HG02759 (cell line): ENCODE results near the gene IPO9.
"Not testable (repeated sequence)": the region's sequence is repeated elsewhere in the genome, so short reads cannot be mapped to it uniquely, and the experiment has no call there.

Experiments
- ATAC-seq: cut with Tn5 transposase; IDR thresholded peaks from one replicate; pipeline ENCODE4 v1.9.1; 2021; ENCODE audit warnings: mild to moderate bottlenecking, moderate library complexity; ENCODE audit not compliant: unreplicated experiment

Gene IPO9

DNA sequence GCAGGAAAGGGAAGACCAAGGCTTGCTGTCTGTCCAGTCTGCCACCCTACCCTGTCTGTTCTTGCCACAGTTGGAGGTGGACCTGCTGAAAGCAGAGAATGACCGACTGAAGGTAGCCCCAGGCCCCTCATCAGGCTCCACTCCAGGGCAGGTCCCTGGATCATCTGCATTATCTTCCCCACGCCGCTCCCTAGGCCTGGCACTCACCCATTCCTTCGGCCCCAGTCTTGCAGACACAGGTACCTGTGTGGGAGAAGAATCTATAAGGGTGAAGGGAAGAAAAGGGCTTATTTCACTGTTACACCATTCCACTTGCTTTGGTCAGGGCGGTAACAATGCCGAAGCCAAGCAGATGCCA is 20.3 kb upstream of the IPO9 start:
- no peak for ATAC-seq

DNA sequence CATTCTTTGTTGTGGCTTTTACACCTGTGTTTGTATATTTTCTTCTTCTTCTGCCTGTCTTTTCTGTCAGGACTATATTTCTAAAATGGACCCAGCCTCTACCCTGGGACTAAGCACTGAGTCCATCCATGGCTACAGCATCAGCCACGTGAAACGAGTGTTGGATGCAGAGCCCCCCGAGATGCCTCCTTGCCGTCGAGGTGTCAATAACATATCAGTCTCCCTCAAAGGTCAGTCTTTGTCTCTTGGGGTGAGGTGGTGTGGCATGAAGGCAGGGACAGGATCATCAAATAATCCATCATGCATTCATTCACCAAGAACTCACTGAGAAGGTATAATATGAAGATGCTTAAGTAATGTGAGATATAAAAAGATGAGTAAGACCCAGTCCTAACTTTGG is 19.1 kb upstream of the IPO9 start:
- ATAC-seq: no peak

DNA sequence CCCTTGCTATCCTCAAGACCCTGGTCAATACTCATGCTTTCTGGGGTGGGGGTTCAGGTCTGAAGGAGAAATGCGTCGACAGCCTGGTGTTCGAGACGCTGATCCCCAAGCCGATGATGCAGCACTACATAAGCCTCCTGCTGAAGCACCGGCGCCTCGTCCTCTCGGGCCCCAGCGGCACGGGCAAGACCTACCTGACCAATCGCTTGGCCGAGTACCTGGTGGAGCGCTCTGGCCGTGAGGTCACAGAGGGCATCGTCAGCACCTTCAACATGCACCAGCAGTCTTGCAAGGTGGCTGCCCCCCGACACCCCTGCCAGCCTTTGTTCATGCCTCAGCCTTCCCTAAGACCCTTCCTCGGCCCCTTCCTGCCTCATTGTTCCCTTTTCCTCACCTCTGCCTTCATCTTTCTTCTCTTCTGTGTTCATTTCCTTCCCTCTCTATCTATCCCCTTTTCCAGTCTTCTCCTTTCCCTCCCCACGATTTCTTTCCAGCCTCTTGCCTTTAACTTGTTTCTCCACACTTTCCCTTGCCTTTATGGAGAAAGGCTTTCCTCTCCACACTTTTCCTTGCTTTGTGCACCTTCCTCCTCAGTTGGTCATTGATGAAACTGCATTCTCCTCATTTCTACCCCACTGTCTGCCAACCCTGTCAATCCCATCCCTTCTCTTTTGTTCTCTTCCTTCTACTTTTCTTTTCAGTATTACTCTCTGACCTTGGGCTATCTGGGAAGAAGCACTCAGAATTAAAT is 18.3 kb upstream of the IPO9 start:
- no peak for ATAC-seq

DNA sequence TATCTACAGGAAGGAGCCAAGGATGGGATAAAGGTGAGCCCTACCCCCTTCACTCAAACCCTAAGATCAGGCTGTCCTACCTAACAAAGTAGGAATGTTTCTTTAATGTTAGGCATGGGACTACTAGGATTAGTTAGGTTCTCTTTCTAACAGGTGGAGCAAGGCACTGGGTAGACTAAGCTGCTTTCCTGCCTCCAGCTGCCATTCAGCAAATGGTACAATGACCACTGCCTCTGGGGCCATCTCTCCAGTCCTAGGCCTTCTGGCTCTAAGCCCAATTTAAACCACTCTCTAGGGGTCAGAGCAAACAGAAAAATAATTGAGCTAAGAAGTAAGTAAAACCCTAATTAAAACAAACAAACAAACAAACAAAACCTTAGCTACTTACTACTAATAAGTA is 15.7 kb upstream of the IPO9 start:
- no peak for ATAC-seq

DNA sequence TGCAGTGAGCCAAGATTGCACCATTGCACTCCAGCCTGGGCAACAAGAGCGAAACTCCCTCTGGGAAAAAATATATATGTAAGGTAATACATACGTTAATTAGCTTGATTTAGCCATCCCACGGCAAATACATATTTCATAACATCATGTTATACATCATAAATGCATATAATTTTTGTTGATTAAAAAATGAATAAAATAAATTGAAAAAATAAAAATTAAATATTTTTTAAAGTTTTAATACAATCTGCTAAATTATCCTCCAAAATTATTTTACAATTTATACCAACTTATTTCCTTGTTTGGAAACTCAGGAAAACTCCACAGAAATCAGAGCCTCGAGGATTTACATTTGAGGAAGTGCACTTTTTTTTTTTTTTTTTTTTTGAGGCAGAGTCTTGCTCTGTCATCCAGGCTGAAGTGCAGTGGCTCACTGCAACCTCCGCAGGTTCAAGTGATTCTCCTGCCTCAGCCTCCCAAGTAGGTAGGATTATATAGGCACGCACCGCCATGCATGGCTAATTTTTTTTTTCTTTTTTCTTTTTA is 12.6 kb upstream of the IPO9 start:
- ATAC-seq: no peak

DNA sequence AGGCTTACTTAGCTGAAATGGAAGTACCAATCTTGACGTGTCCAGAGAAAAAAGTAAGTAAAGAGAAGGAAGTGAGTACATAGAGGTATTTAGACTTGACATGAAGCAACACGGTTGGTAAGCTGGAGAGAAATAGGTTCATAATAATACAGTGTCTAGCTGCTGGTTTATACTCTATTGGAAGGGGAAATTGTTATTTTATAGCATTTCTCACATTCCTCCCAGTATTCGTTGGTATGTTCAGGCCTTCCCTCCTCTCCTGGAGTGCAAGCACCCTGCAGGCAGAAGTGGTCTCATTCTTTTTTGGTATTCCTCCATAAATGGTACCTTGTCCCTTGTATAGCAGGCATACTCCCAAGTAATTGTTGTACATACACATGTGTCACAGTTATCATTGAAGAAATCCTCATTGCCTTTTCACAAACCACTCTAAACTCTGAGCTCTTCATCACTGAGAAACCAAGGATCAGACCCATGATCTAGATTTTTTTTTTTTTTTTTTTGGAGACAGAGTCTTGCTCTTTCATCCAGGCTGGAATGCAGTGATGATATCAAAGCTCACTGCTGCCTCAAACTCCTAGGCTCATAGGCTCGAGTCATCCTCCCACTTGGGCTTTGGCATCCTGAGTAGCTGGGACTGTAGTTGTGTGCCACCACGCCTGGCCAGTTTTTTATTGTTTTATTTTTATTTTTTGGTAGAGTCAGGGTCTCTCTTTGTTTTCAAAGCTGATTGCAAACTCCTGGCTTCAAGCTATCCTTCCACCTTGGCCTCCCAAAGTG is 9.8 kb upstream of the IPO9 start:
- no peak for ATAC-seq

DNA sequence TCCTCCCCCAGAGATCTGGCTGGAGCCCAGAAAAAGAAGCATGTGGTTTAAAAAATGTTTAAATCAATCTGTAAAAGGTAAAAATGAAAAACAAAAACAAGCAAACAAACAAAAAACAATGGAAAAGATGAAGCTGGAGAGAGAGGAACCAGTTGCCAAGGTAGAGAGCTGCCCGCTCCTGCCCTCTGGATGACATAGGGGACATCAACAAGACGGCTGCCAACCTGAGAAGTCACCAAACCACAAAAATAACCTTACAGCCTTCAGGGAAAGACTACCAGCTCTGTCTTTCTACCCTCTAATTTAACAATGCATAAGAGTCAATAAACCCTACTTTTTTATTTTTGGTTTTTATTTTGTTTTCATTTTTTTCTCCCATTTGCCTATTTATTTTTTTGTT is 8.5 kb upstream of the IPO9 start:
- ATAC-seq: no peak

DNA sequence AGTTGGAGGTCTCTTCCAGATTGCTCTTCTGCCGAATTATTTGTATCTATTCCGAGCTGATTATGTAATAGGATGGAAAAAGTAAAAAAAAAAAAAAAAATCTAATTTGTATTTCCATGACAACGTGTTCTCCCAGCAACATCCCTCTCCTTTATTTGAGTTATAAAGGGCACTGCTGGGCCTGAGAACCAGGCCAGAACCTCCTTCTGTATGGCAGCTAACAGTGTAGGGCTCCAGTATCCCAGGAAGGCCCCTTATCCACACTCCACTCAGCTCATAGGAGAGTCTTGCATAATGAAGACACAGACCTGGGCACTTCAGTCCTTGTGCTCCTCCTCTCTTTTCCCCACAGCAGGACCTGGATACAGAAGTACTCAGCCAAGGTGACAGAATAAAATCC is 3.7 kb upstream of the IPO9 start:
- ATAC-seq: no peak

DNA sequence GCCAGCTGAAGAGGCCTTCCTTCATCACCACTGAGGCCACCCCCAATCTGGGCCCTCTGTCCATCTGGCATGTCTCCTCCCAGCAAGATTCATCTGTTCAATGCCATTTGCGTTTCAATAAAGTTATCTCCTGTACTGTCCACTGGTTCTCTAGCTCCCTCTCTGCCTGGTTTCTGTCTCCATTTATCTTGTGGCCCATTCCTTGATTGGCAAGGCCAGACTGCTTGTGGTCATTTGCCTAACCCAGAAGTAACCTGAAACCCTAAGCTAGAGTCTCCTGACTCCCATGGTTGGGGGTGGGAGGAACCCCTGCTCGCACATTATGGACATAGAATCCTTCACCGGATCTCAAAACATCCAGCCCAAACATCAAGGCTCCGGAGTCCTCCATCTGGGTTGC is 2.1 kb upstream of the IPO9 start:
- no peak for ATAC-seq

DNA sequence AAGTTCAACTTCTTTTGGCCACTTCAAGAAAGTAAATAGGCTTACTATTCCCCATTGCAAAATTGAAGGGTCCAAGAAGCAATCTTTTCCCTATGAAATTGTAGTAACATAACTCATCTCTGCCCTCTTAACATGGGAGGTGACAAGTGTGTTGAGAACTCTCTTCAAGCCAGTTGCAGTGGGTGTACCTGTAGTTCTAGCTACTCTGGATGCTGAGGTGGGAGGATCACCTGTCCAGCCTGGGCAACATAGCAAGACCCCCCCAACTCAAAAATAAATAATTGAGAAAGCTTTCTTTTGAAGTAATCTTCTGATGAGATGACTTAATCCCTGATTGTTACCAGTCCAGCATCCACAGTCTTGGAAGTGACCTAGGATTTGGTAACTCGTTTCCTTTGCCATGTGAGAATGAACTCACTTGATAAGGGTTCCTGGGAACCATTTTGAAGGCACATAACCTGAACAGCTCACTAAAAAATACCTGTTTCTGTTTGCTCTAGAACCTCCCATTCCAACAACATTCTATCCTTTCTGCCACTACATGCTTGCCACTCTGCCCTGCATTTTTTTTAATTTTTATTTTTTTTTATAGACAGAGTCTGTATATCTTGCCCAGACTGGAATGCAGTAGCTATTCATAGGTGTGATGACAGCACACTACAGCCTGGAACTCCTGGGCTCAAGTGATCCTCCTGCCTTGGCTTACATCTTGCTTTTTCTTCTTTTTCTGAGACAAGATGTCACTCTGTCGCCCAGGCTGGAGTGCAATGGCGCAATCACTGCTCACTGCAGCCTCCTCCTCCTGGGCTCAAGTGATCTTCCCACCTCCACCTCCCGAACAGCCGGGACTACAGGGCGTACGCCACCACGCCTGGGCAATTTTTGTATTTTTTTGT is 1.4 kb upstream of the IPO9 start:
- ATAC-seq: no peak

DNA sequence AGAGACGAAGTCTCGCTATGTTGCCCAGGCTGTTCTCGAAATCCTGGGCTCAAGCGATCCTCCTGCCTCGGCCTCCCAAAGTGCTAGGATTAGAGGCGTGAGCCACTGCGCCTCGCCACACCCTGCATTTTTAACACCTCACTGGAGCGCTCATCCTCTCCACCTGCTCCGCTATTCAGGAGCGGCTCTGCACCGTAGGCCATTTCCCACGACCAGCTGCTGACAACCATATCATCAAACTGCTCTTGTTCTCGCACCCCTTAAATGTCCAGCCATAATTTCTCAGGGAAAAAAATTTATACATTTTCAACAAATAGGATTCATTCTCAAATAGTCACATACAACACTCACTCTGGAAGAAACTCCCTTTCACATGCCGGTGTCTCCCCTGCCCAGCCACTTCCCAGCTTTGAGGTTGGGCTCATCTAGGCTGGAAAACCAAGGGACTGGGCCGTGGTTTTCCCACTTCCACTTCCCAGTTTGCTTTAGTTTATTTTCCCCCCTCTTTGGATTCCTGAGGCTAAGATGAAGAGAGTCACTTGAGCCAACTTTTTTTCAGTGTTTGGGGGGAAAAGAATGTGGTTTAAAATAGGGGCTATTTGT is 639 bp upstream of the IPO9 start:
- no peak for ATAC-seq

DNA sequence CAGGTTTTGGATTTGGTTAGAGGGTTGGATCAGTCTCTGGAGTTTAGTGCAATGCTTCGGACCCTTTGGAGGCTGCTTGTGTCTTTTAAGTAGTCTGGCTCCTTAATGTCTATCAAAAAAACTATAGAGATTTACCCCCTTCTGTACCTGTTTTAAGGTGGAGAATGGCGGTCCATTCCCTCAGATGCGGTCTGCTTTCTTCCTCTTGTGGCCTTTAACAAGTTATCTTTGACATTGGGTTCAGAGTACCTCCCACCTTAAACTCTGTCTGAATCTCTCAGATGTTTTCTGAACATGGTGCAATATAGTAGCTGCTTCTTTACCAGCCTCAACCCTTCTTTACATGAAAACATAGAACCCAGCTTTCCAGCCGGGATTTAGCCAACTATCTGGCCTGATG is 2.4 kb downstream of the IPO9 start:
- ATAC-seq: no peak

DNA sequence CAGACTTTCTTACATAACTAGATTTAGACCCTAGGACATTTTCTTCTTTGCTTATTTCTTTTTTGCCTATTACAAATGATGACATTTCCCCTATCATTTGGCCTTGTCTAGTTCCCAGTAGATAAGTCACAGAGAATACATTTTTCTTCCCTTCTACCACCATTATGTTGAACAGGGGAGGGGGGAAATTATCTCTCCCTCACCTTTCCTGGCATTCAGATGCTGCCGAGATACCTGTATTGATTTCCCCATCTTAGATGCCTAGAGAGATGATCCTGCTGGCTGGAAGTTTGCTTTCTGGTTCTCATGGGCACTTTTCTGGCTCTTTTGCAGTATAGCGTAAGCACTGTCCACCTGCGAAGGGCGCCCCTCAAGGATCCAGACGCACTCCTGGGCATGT is 5.7 kb downstream of the IPO9 start:
- no peak for ATAC-seq

DNA sequence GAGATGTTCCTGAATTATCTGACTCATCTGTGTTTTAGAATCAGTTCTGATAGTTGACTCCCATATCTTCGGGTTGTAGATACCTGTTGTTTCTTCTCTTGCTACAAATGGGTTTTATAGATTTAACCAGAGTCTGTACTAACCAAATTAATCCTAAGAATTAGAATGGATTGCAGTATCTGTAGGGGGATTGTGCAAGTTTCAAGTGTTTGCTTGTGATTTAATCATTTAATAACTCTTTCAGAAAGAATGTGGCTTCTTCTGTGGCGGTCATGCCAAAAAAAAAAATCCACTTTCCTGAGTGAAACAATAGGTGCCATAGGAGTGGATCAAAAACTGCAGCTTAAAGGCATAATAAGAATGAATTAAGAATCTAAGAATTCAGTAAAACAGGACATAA is 9.4 kb downstream of the IPO9 start:
- ATAC-seq: no peak

DNA sequence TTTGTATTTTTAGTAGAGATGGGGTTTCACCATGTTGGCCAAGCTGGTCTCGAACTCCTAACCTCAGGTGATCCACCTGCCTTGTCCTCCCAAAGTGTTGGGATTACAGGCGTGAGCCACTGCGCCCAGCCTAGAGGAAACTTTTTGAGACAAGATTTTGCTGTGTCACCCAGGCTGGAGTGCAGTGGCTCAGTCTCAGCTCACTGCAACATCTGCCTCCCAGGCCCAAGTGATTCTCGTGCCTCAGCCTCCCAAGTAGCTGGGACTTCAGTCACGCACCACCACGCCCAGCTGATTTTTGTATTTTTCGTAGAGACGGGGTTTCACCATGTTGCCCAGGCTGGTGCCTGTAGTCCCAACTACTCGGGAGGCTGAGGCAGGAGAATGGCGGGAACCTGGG is 10.1 kb downstream of the IPO9 start:
- not testable (repeated sequence) for ATAC-seq

DNA sequence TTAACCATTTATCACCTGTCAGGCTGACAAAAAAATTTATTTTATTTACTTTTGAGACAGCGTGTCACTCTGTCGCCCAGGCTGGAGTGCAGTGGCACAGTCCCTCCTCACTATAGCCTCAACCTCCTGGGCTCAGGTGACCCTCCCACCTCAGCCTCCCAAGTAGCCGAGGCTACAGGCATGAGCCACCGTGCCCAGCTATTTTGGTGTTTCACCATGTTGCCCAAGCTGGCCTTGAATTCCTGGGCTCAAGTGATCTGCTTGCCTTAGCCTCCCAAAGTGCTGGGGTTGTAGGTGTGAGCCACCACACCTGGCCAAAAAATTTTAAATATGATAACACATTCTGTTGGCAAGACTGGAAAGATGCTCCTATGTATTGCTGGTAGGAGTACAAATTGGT is 11.1 kb downstream of the IPO9 start:
- ATAC-seq: no peak

DNA sequence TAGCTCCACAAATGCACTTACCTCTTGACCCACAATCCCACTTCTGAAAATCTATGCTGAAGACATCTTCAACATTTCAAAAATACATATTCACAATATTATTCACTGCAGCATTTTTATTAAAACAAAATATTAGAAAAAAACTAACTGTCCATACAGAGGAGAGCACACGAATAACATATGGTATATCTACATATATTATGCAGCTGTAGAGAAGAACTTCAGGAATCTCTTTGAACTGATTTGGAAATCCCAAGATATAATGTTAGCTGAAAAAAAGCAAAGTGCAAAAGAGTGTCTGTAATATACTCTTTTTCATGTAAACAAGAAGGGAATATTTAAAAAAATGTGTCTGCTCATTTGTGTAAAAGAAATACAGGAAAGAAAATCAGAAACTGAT is 11.5 kb downstream of the IPO9 start:
- ATAC-seq: no peak

DNA sequence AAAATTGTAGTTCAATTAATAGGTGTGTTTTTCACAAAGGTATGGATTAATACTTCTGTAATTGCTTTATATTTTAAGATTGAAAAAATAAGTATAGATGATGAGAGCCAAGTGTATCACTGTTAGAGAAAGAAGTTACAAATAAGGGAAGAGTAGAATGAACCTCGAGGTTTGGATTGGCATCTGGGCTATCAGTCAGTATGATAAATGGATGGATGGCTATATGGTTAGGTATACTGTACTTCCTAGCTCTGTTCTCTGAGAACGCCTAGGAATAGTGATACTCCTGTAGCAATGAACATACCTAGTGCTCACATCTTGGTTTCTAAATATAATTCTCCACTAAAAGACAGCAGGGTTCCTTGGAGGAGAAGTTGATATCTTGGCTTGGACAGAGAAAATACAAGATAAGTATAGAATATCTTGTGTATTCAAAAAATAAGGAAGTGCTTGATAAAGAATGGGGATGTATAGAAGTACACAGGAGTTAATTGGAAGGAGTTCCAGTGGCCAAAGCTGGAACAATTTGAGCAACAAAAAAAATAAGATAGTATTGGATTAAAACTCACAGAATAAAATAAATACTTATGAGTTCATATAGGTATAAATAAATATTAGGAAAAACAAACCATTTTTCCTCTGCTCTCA is 12.4 kb downstream of the IPO9 start:
- ATAC-seq: no peak

DNA sequence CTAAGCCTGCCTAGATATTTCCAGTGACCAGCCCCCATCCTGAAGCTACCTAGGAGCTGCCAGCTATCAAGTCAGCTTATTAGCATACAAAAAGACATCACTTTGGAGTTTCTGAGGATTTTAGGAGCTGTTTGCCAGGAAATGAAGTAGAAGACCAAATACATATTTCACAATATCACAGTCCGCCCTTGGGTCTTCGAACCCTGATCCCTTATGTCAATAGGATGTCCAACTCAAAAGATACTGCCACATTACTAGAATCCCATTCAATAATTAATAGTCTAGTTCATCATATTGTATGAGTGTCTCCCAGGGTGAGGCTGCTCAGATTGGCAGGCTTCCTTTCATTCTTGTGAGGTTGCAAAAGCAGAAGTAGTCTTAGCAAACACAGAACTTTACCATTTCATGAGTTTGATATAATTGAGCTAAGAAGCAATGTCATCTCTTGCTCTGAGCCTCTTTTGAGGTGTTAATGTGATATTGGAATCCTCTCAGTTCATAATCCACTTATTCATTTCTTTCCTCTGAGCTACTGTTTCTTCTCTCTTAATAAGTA is 13.6 kb downstream of the IPO9 start:
- ATAC-seq: no peak
